Right lobe of liver (tissue), 4 donors: ENCODE data around the gene TSPAN12.

Experiments
- POLR2A ChIP-seq: fragments of 450-650 bp; IDR thresholded peaks from one replicate; pipeline ENCODE4 v1.6.1; 2017; ENCODE audit warnings: antibody characterized with exemption, mild to moderate bottlenecking
- TF ChIP-seq, protein P1 (sequence below), 4 donors: fragments of 200-600 bp in 3 of 4; fragments of 450-650 bp in 1 of 4; IDR thresholded peaks; one replicate each; pipeline versions ENCODE4 v1.5.1 to v1.8.0; 2016 to 2022; ENCODE audit warnings: antibody characterized with exemption in 4 of 4, mild to moderate bottlenecking in 2 of 4
- donor health status: DM: no; HTN: no; CAD: no.
- donor health status: DM: no; HTN: no; CAD: no.
- donor health status: DM: no; HTN: yes; CAD: no.

- TF ChIP-seq, protein P1, sequence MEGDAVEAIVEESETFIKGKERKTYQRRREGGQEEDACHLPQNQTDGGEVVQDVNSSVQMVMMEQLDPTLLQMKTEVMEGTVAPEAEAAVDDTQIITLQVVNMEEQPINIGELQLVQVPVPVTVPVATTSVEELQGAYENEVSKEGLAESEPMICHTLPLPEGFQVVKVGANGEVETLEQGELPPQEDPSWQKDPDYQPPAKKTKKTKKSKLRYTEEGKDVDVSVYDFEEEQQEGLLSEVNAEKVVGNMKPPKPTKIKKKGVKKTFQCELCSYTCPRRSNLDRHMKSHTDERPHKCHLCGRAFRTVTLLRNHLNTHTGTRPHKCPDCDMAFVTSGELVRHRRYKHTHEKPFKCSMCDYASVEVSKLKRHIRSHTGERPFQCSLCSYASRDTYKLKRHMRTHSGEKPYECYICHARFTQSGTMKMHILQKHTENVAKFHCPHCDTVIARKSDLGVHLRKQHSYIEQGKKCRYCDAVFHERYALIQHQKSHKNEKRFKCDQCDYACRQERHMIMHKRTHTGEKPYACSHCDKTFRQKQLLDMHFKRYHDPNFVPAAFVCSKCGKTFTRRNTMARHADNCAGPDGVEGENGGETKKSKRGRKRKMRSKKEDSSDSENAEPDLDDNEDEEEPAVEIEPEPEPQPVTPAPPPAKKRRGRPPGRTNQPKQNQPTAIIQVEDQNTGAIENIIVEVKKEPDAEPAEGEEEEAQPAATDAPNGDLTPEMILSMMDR (IDR thresholded peaks at IDR 0.05): no peak
- no peak for TF ChIP-seq POLR2A
These were observed 97.9 kb downstream of the TSPAN12 start for GRCh38 chr7:120760050-120760449.
